ENCODE data around the gene MAIP1.

The MAIP1 gene

GRCh38 chr2:199979398-199979797, 24.0 kb downstream of the MAIP1 start:
- H3K79me2 ChIP-seq (ENCODE audit: low read length): no peaks in the 10 kb centered on the region
- no peaks in the 10 kb centered on the region for H4K20me1 ChIP-seq (ENCODE audit: insufficient read depth, low read length)
- H3K4me1 ChIP-seq (ENCODE audit: low read length): peaks cover 21% of the 10 kb centered on the region
- no peaks in the 10 kb centered on the region for H3K36me3 ChIP-seq (replicated peaks; ENCODE audit: insufficient read depth, low read length)
- H3K9me2 ChIP-seq (replicated peaks; ENCODE audit: insufficient read depth, low read length): no peaks in the 10 kb centered on the region
- H3K9ac ChIP-seq (ENCODE audit: low read length): no peak overlapping the region
- no peak overlapping the region for H3K4me3 ChIP-seq (ENCODE audit: low read length)
- no peaks in the 10 kb centered on the region for H3K9me3 ChIP-seq (replicated peaks; ENCODE audit: insufficient read depth, low read length)
- no peak for DNase-seq
- H3K27ac ChIP-seq (ENCODE audit: low read length): no peak overlapping the region
- H3K27me3 ChIP-seq (replicated peaks; ENCODE audit: insufficient read depth, low read length): no peaks in the 10 kb centered on the region
- H3F3A ChIP-seq (ENCODE audit: insufficient read depth, low read length): peaks cover 9% of the 10 kb centered on the region; the same call in 1 of the 2 replicates
- TF ChIP-seq CTCF (IDR thresholded peaks at IDR 0.05; ENCODE audit: low read length) (no peak), EZH2 (optimal IDR thresholded peaks at IDR 0.05; ENCODE audit: low read depth, low read length) (no peak), EZH2phosphoT487 (IDR thresholded peaks at IDR 0.05; ENCODE audit: low read length) (no peak)
- H3K4me2 ChIP-seq (ENCODE audit: low read depth, low read length): no peak overlapping the region
- no peak overlapping the region for H2AFZ ChIP-seq (ENCODE audit: low read length)

GRCh38 chr2:199979832-199980628, 24.6 kb downstream of the MAIP1 start:
- H4K20me1 ChIP-seq (ENCODE audit: insufficient read depth, low read length): no peaks in the 10 kb centered on the region
- peak; percentile 75 for DNase-seq
- H3F3A ChIP-seq (ENCODE audit: insufficient read depth, low read length): peaks cover 9% of the 10 kb centered on the region; the same call in 1 of the 2 replicates
- H3K9me3 ChIP-seq (replicated peaks; ENCODE audit: insufficient read depth, low read length): no peaks in the 10 kb centered on the region
- no peaks in the 10 kb centered on the region for H3K79me2 ChIP-seq (ENCODE audit: low read length)
- TF ChIP-seq CTCF (IDR thresholded peaks at IDR 0.05; ENCODE audit: low read length) (peak; percentile 85), EZH2phosphoT487 (IDR thresholded peaks at IDR 0.05; ENCODE audit: low read length) (no peak), EZH2 (optimal IDR thresholded peaks at IDR 0.05; ENCODE audit: low read depth, low read length) (no peak)
- H3K9ac ChIP-seq (ENCODE audit: low read length): no peak overlapping the region
- H3K9me2 ChIP-seq (replicated peaks; ENCODE audit: insufficient read depth, low read length): no peaks in the 10 kb centered on the region
- H3K4me2 ChIP-seq (ENCODE audit: low read depth, low read length): no peak overlapping the region
- peaks cover 21% of the 10 kb centered on the region for H3K4me1 ChIP-seq (ENCODE audit: low read length)
- no peaks in the 10 kb centered on the region for H3K36me3 ChIP-seq (replicated peaks; ENCODE audit: insufficient read depth, low read length)
- H3K27me3 ChIP-seq (replicated peaks; ENCODE audit: insufficient read depth, low read length): no peaks in the 10 kb centered on the region
- H3K27ac ChIP-seq (ENCODE audit: low read length): no peak overlapping the region
- H2AFZ ChIP-seq (ENCODE audit: low read length): no peak overlapping the region
- H3K4me3 ChIP-seq (ENCODE audit: low read length): no peak overlapping the region

- no peak overlapping the region for H3K27ac ChIP-seq (ENCODE audit: low read length)
- H3K9ac ChIP-seq (ENCODE audit: low read length): no peak overlapping the region
- H4K20me1 ChIP-seq (ENCODE audit: insufficient read depth, low read length): no peaks in the 10 kb centered on the region
- no peaks in the 10 kb centered on the region for H3K27me3 ChIP-seq (replicated peaks; ENCODE audit: insufficient read depth, low read length)
- peaks cover 24% of the 10 kb centered on the region for H3K4me1 ChIP-seq (ENCODE audit: low read length)
- H3K79me2 ChIP-seq (ENCODE audit: low read length): no peaks in the 10 kb centered on the region
- H3K9me3 ChIP-seq (replicated peaks; ENCODE audit: insufficient read depth, low read length): no peaks in the 10 kb centered on the region
- no peaks in the 10 kb centered on the region for H3K9me2 ChIP-seq (replicated peaks; ENCODE audit: insufficient read depth, low read length)
- H3K4me3 ChIP-seq (ENCODE audit: low read length): no peak overlapping the region
- no peak for DNase-seq
- H2AFZ ChIP-seq (ENCODE audit: low read length): no peak overlapping the region
- no peak overlapping the region for H3K4me2 ChIP-seq (ENCODE audit: low read depth, low read length)
- H3F3A ChIP-seq (ENCODE audit: insufficient read depth, low read length): peaks cover 9% of the 10 kb centered on the region; the same call in 1 of the 2 replicates
- no peak for TF ChIP-seq EZH2phosphoT487 (IDR thresholded peaks at IDR 0.05; ENCODE audit: low read length)
- TF ChIP-seq CTCF (IDR thresholded peaks at IDR 0.05; ENCODE audit: low read length): no peak
- no peak for TF ChIP-seq EZH2 (optimal IDR thresholded peaks at IDR 0.05; ENCODE audit: low read depth, low read length)
- H3K36me3 ChIP-seq (replicated peaks; ENCODE audit: insufficient read depth, low read length): no peaks in the 10 kb centered on the region
Measured at GRCh38 chr2:199982126-199982843, 26.9 kb downstream of the MAIP1 start.

Measured in MM.1S (cell line).